ENCODE measurements around the gene ME2. TPM values are rescaled to one million over a fixed set of nuclear protein-coding genes. Genes with fewer than 3 reads are reported as not detected.

Gene ME2
- total RNA-seq, 2 experiments from 2014 or later = 39.0 to 62.0 TPM

DNA sequence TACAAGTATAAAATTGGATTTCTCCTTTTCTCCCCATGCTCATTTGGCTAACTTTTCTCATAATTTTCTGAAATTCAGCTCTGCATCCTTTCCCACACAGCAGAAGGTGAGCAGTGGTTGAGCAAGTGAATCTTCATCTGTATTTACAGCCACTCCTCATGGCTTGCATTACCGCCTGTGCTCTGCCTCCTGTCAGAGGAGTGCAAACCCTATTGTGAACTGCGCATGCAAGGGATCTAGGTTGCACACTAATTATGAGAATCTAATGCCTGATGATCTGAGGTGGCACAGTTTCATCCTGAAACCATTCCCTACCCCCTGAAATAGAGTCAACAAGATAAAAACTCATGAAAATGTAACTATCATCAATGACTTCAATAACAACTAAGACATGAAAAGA is 20.0 kb downstream of the ME2 start:
- H3K79me2 ChIP-seq (ENCODE audit: insufficient read depth, low read depth, low read length) = no peaks in the 10 kb centered on the region
- H3K9me2 ChIP-seq (ENCODE audit: insufficient read depth, low read length) = no peaks in the 10 kb centered on the region
- no peaks in the 10 kb centered on the region for H3K9me3 ChIP-seq (ENCODE audit: low read length)
- DNase-seq (ENCODE audit: low spot score) = no peak
- H3K4me3 ChIP-seq (ENCODE audit: low read depth, low read length, poor library complexity, severe bottlenecking) = no peak overlapping the region
- no peaks in the 10 kb centered on the region for H4K20me1 ChIP-seq (ENCODE audit: insufficient read depth, low read length)
- no peaks in the 10 kb centered on the region for H3K4me1 ChIP-seq (ENCODE audit: insufficient read depth, low read length, poor library complexity, severe bottlenecking)
- no peak overlapping the region for H3K4me2 ChIP-seq (ENCODE audit: low read length)
- TF ChIP-seq, protein P1, sequence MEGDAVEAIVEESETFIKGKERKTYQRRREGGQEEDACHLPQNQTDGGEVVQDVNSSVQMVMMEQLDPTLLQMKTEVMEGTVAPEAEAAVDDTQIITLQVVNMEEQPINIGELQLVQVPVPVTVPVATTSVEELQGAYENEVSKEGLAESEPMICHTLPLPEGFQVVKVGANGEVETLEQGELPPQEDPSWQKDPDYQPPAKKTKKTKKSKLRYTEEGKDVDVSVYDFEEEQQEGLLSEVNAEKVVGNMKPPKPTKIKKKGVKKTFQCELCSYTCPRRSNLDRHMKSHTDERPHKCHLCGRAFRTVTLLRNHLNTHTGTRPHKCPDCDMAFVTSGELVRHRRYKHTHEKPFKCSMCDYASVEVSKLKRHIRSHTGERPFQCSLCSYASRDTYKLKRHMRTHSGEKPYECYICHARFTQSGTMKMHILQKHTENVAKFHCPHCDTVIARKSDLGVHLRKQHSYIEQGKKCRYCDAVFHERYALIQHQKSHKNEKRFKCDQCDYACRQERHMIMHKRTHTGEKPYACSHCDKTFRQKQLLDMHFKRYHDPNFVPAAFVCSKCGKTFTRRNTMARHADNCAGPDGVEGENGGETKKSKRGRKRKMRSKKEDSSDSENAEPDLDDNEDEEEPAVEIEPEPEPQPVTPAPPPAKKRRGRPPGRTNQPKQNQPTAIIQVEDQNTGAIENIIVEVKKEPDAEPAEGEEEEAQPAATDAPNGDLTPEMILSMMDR (conservative IDR thresholded peaks at IDR 0.05; ENCODE audit: low read length) = no peak
- no peak for TF ChIP-seq EZH2phosphoT487 (IDR thresholded peaks at IDR 0.05; ENCODE audit: borderline replicate concordance, low read depth, low read length)
- H2AFZ ChIP-seq (ENCODE audit: low read length) = no peak overlapping the region
- peaks cover 47% of the 10 kb centered on the region for H3K36me3 ChIP-seq (ENCODE audit: insufficient read depth, low read length)
- H3K27ac ChIP-seq (ENCODE audit: low read depth, low read length, poor library complexity, severe bottlenecking) = no peak overlapping the region
- ChIA-PET POLR2A (no interaction called here), CTCF (ENCODE audit: unreplicated experiment) (no interaction called here)
- no TSS peak for BruUV-seq (replicated peaks)
- intact Hi-C loops (cut with micrococcal nuclease; ENCODE audit: unreplicated experiment) = no loop called here

DNA sequence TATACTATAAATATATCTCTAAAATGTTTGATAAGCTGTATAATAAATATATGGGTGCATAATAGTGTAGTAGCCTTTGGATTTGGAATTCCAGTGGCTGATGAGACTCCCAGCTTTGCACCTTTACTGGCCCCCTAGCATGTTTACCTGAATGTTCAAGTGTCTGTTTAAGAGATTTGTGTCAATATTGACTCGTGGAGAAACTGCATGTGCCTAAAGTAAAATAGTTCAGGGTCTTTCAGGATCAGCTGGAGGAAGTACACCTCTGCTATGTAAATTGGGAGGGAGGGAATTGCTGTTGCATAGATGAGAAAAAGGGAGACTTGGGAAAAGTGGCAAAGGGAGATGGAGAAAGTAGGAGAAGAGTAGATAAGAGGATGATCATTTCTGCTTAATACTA is 23.9 kb downstream of the ME2 start:
- intact Hi-C loops (cut with micrococcal nuclease; ENCODE audit: unreplicated experiment) = no loop called here
- no peak overlapping the region for H2AFZ ChIP-seq (ENCODE audit: low read length)
- H3K79me2 ChIP-seq (ENCODE audit: insufficient read depth, low read depth, low read length) = no peaks in the 10 kb centered on the region
- no peaks in the 10 kb centered on the region for H3K9me2 ChIP-seq (ENCODE audit: insufficient read depth, low read length)
- TF ChIP-seq, protein P1 (conservative IDR thresholded peaks at IDR 0.05; ENCODE audit: low read length) = no peak
- TF ChIP-seq EZH2phosphoT487 (IDR thresholded peaks at IDR 0.05; ENCODE audit: borderline replicate concordance, low read depth, low read length) = no peak
- no peak overlapping the region for H3K4me2 ChIP-seq (ENCODE audit: low read length)
- H4K20me1 ChIP-seq (ENCODE audit: insufficient read depth, low read length) = no peaks in the 10 kb centered on the region
- BruUV-seq (replicated peaks) = no TSS peak
- H3K4me3 ChIP-seq (ENCODE audit: low read depth, low read length, poor library complexity, severe bottlenecking) = no peak overlapping the region
- no peak overlapping the region for H3K27ac ChIP-seq (ENCODE audit: low read depth, low read length, poor library complexity, severe bottlenecking)
- peaks cover 42% of the 10 kb centered on the region for H3K36me3 ChIP-seq (ENCODE audit: insufficient read depth, low read length)
- ChIA-PET CTCF (ENCODE audit: unreplicated experiment) (no interaction called here), POLR2A (no interaction called here)
- H3K9me3 ChIP-seq (ENCODE audit: low read length) = no peaks in the 10 kb centered on the region
- no peak for DNase-seq (ENCODE audit: low spot score)
- H3K4me1 ChIP-seq (ENCODE audit: insufficient read depth, low read length, poor library complexity, severe bottlenecking) = no peaks in the 10 kb centered on the region

DNA sequence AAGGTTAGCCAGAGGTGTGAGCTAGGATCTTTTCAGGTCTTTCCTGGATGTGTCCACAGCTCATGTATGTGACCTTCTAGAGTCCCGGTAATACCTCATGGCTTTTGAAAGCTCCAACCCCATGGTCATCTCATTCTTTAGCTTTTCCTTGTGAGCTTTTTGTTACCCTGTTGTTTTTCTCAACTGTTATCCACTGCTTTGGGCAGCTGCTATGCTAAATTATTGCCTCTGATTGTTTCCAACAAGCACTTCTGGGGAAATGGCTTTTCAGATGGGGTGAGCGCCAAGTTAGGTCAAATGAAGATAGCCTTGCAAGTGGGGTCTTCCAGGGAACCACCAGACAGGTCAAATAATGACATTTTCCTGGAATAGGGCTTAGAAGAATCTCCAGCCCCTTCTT is 27.9 kb downstream of the ME2 start:
- Histone ChIP-seq H3K36me3 (ENCODE audit: insufficient read depth, low read length) (peaks cover 47% of the 10 kb centered on the region), H4K20me1 (ENCODE audit: insufficient read depth, low read length) (no peaks in the 10 kb centered on the region), H3K4me3 (ENCODE audit: low read depth, low read length, poor library complexity, severe bottlenecking) (no peak overlapping the region), H3K9me2 (ENCODE audit: insufficient read depth, low read length) (no peaks in the 10 kb centered on the region), H3K4me2 (ENCODE audit: low read length) (no peak overlapping the region), H3K4me1 (ENCODE audit: insufficient read depth, low read length, poor library complexity, severe bottlenecking) (no peaks in the 10 kb centered on the region), H3K79me2 (ENCODE audit: insufficient read depth, low read depth, low read length) (no peaks in the 10 kb centered on the region), H3K9me3 (ENCODE audit: low read length) (no peaks in the 10 kb centered on the region), H2AFZ (ENCODE audit: low read length) (no peak overlapping the region), H3K27ac (ENCODE audit: low read depth, low read length, poor library complexity, severe bottlenecking) (no peak overlapping the region)
- BruUV-seq (replicated peaks) = no TSS peak
- intact Hi-C loops (cut with micrococcal nuclease; ENCODE audit: unreplicated experiment) = no loop called here
- no peak for DNase-seq (ENCODE audit: low spot score)
- POLR2A ChIA-PET = interaction anchor here (0.6 kb wide), 1 partner anchor 49 kb away, joined by 3 read pairs; no protein-coding TSS in a partner anchor
- CTCF ChIA-PET (ENCODE audit: unreplicated experiment) = no interaction called here
- TF ChIP-seq EZH2phosphoT487 (IDR thresholded peaks at IDR 0.05; ENCODE audit: borderline replicate concordance, low read depth, low read length) = no peak

All from OCI-LY7 (cell line).